GM12891 (cell line): ENCODE data around the gene SLBP.

ENCODE experiments used
- POLR2A ChIP-seq: IDR thresholded peaks from 2 replicates; pipeline ENCODE4 v1.6.1; 2011; ENCODE audit warnings: low read depth, low read length, control low read depth
- POLR2AphosphoS5 ChIP-seq: IDR thresholded peaks from 2 replicates; pipeline ENCODE4 v1.6.1; 2011; ENCODE audit warnings: low read depth, low read length, control low read depth
- POU2F2 ChIP-seq: IDR thresholded peaks from 2 replicates; pipeline ENCODE4 v1.6.1; 2011; ENCODE audit warnings: low read depth, mild to moderate bottlenecking, control low read depth, low read length, moderate library complexity
- SPI1 ChIP-seq: IDR thresholded peaks from 2 replicates; pipeline ENCODE4 v1.6.1; 2011; ENCODE audit warnings: low read depth, low read length, control low read depth
- TAF1 ChIP-seq: IDR thresholded peaks from 2 replicates; pipeline ENCODE4 v1.6.1; 2011; ENCODE audit warnings: low read depth, low read length, control low read depth

GRCh38 chr4:1746265-1746691 is 34.2 kb upstream of the SLBP start:
- TF ChIP-seq POLR2AphosphoS5 (no peak), POLR2A (no peak), POU2F2 (no peak), TAF1 (no peak), SPI1 (no peak)
